22Rv1 (cell line): Measurements from ENCODE around the gene SOD3.

Experiments
- H3K27ac ChIP-seq: fragments of 450-650 bp; 2 replicates; pipeline ENCODE4 v1.5.1; 2017
- CTCF ChIP-seq: fragments of 450-650 bp; IDR thresholded peaks from 2 replicates; pipeline ENCODE4 v1.5.1; 2017; ENCODE audit warnings: mild to moderate bottlenecking
- ZFX ChIP-seq: fragments of 450-650 bp; IDR thresholded peaks from 2 replicates; pipeline ENCODE4 v1.6.1; 2017; ENCODE audit warnings: antibody characterized with exemption, borderline replicate concordance

The SOD3 gene

GRCh38 chr4:24805067-24805466, 9.7 kb downstream of the SOD3 start:
- TF ChIP-seq CTCF (no peak), ZFX (no peak)
- no peak overlapping the region for H3K27ac ChIP-seq

DNA sequence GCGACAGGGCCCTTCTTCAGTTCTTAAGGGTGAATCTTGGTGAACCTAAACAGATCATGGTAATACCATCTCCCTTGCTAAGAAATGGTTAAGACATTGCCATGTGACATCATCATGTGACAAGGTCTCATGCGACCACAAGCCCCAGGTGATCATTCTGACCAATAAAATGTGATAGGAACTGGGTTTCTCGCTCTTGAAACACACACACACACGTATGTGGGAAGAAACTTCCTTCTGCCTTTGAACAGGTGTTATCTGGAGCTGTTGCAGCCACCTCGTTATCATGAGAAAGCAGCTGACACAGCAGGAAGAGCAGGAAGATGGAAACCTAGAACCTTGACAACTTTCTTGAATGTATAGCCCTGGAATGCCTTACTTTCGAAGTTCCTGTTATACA, 10.2 kb downstream of the SOD3 start:
- no peak overlapping the region for H3K27ac ChIP-seq

GRCh38 chr4:24806206-24806990, 11.0 kb downstream of the SOD3 start:
- no peak overlapping the region for H3K27ac ChIP-seq
- no peak for TF ChIP-seq ZFX
- TF ChIP-seq CTCF, result no peak

More for the DNA sequence above, 10.2 kb downstream of the SOD3 start:
- TF ChIP-seq ZFX, result no peak
- no peak for TF ChIP-seq CTCF

DNA sequence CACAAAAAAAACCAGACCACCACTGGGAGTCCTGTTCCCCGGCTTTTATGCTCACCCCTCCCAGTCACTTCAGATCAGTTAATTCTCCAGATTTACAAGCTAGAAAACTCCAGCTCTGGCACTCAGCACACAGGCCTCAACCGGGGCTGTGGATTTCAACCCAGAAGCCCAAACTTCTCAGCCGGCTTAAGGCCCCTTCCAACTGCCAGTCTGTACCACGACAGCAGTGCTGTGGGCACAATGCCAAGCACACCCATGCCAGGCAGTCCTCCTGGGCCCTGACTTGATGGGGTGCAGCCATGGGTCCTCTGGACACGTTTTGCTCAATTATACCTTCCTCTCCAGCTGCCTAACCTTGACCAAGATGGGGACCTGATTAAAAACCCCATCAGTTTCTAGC, 12.2 kb downstream of the SOD3 start:
- H3K27ac ChIP-seq, result no peak overlapping the region
- TF ChIP-seq ZFX, result no peak
- no peak for TF ChIP-seq CTCF

DNA sequence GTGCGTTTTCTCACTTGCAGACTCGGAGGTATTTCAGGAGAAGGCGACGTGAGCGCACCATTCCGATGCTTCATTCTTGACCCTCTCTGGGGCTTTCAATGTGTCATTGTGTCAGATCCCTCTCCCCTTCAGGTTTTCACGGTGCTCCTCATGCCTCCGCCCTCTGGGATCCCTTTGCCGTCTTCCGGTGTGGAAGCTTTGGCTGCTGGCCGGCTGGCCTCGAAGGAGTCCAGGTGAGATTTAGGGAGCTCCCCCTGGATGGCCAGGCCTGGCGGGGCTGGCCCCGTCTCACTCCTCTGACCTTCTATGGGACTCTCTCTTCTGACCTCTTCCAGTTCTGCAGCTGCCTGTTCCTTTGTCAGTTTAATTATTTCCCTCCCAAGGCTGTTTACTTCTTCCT, 12.9 kb downstream of the SOD3 start:
- no peak for TF ChIP-seq CTCF
- no peak for TF ChIP-seq ZFX
- H3K27ac ChIP-seq, result no peak overlapping the region

DNA sequence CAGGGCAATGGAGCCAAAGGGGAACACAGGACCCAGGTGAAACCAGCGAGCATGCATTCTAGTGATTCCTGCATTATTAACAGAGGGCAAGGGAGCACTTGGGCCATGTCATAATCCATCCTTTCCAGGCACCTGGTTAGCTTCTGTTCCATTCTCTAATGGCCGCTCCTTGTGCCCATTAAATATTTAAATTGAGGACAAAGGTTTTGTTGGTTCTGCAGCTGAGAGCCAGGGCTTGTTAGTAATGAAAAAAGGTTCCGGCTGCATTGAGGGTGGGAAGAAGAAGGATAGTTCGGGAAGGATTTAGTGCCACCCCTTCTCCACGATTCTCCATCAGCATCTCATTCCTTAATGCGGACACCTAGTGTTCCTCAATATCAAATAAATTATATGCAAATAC, 13.6 kb downstream of the SOD3 start:
- no peak for TF ChIP-seq CTCF
- no peak for TF ChIP-seq ZFX
- no peak overlapping the region for H3K27ac ChIP-seq

GRCh38 chr4:24809376-24809775, 14.0 kb downstream of the SOD3 start:
- no peak for TF ChIP-seq ZFX
- TF ChIP-seq CTCF, result peak; percentile 16; the same call in 1 of the 2 replicates
- no peak overlapping the region for H3K27ac ChIP-seq
